Neural progenitor cell (in vitro differentiated cells): Measurements from ENCODE around the gene ASCL5. TPM values are rescaled to one million over a fixed set of nuclear protein-coding genes. Genes with fewer than 3 reads are reported as not detected.

Experiments
- DNase-seq: peaks from one replicate; pipeline ENCODE4 v3.0.0-alpha.2; 2016; ENCODE audit warnings: low spot score
- H2AFZ ChIP-seq: fragments of 200-600 bp; sonication (generic); replicated peaks from 2 replicates; pipeline ENCODE4 v1.6.1; 2016; ENCODE audit warnings: antibody characterized with exemption
- H3F3A ChIP-seq: fragments of 200-600 bp; sonication (generic); 2 replicates; pipeline ENCODE4 v1.6.1; 2016; ENCODE audit warnings: antibody characterized with exemption, low read depth
- H3K27ac ChIP-seq: fragments of 200-600 bp; sonication (generic); 2 replicates; pipeline ENCODE4 v1.5.1; 2016; ENCODE audit warnings: mild to moderate bottlenecking
- H3K27me3 ChIP-seq: fragments of 200-600 bp; sonication (generic); 2 replicates; pipeline ENCODE4 v1.6.1; 2016; ENCODE audit warnings: mild to moderate bottlenecking, moderate library complexity
- H3K36me3 ChIP-seq: fragments of 200-600 bp; sonication (generic); 2 replicates; pipeline ENCODE4 v1.5.1; 2016
- H3K4me1 ChIP-seq: fragments of 200-600 bp; sonication (generic); 2 replicates; pipeline ENCODE4 v1.6.1; 2016; ENCODE audit warnings: mixed run types
- H3K4me2 ChIP-seq: fragments of 200-600 bp; sonication (generic); 2 replicates; pipeline ENCODE4 v1.6.1; 2016
- H3K4me3 ChIP-seq: fragments of 200-600 bp; sonication (generic); 2 replicates; pipeline ENCODE4 v1.5.1; 2016
- H3K79me2 ChIP-seq: fragments of 200-600 bp; sonication (generic); 2 replicates; pipeline ENCODE4 v1.6.1; 2016; ENCODE audit warnings: low read depth
- H3K9ac ChIP-seq: fragments of 200-600 bp; sonication (generic); 2 replicates; pipeline ENCODE4 v1.6.1; 2016
- H3K9me3 ChIP-seq: fragments of 200-600 bp; sonication (generic); 2 replicates; pipeline ENCODE4 v1.5.1; 2016; ENCODE audit warnings: low read depth
- H4K20me1 ChIP-seq: fragments of 200-600 bp; sonication (generic); 2 replicates; pipeline ENCODE4 v1.6.1; 2016; ENCODE audit warnings: low read depth
- H3K27ac Mint-ChIP-seq: 3 replicates; pipeline ENCODE4 v1.8.0; 2021; ENCODE audit warnings: mixed read lengths
- H3K27me3 Mint-ChIP-seq: 2 replicates; pipeline ENCODE4 v1.8.0; 2022; ENCODE audit warnings: low read depth, mild to moderate bottlenecking, inconsistent platforms, moderate library complexity, mixed read lengths; ENCODE audit not compliant: insufficient read depth
- H3K36me3 Mint-ChIP-seq: 3 replicates; pipeline ENCODE4 v1.8.0; 2021; ENCODE audit warnings: mixed read lengths
- H3K4me1 Mint-ChIP-seq: 3 replicates; pipeline ENCODE4 v1.8.0; 2021; ENCODE audit warnings: mixed read lengths
- H3K4me3 Mint-ChIP-seq: 3 replicates; pipeline ENCODE4 v1.8.0; 2021; ENCODE audit warnings: mild to moderate bottlenecking, moderate library complexity, mixed read lengths
- H3K9me3 Mint-ChIP-seq: 3 replicates; pipeline ENCODE4 v1.8.0; 2020; ENCODE audit warnings: mixed read lengths
- CTCF ChIP-seq: fragments of 200-600 bp; sonication (generic); IDR thresholded peaks from 2 replicates; pipeline ENCODE4 v1.5.1; 2017; ENCODE audit warnings: antibody characterized with exemption, mild to moderate bottlenecking
- EZH2 ChIP-seq: fragments of 200-600 bp; sonication (generic); IDR thresholded peaks from 2 replicates; pipeline ENCODE4 v1.6.1; 2017; ENCODE audit warnings: antibody characterized with exemption, mild to moderate bottlenecking, moderate library complexity
- EZH2phosphoT487 ChIP-seq: fragments of 200-600 bp; sonication (generic); IDR thresholded peaks from 2 replicates; pipeline ENCODE4 v1.6.1; 2017; ENCODE audit warnings: antibody characterized with exemption
- total RNA-seq: library from RNA; depleted of rRNA; stranded (reverse); fragments of >200 nt; gene quantifications from 2 replicates; pipeline ENCODE4 v1.2.3, GENCODE V29; 2015; ENCODE audit warnings: low replicate concordance

ASCL5 gene
- total RNA-seq, 1 donor from 2014 or later: not detected

GRCh38 chr1:201154389-201155165 is 27.6 kb upstream of the ASCL5 start, which contains the start of gene TMEM9:
Gene TMEM9 (minus strand): TSS chr1:201154474. CDS start chr1:201153923, 551 bp downstream.
- Mint-ChIP-seq H3K4me3 (peak within 1 kb of the TSS; percentile 97), H3K9me3 (no peaks in the 10 kb centered on the region), H3K27me3 (peaks cover 4% of the 10 kb centered on the region), H3K4me1 (peaks cover 19% of the 10 kb centered on the region), H3K27ac (peak within 1 kb of the TSS; percentile 95), H3K36me3 (peaks cover 12% of the 10 kb centered on the region)
- Histone ChIP-seq H4K20me1 (peaks cover 30% of the 10 kb centered on the region), H3K27me3 (no peaks in the 10 kb centered on the region), H3K36me3 (peaks cover 3% of the 10 kb centered on the region), H3K9ac (peak within 1 kb of the TSS; percentile 57), H3K4me2 (peak within 1 kb of the TSS; percentile 94), H3K4me3 (peak within 1 kb of the TSS; percentile 81), H3K4me1 (peaks cover 9% of the 10 kb centered on the region), H3K79me2 (peaks cover 32% of the 10 kb centered on the region), H3K9me3 (no peaks in the 10 kb centered on the region), H3F3A (no peaks in the 10 kb centered on the region), H2AFZ (peak within 1 kb of the TSS; percentile 93), H3K27ac (no peak within 1 kb of the TSS)
- TF ChIP-seq EZH2: no peak
- no peak for TF ChIP-seq CTCF
- no peak for TF ChIP-seq EZH2phosphoT487
- DNase-seq: peak; percentile 98

- H3K27ac ChIP-seq: no peak overlapping the region
- peaks cover 32% of the 10 kb centered on the region for H3K79me2 ChIP-seq
- Mint-ChIP-seq H3K27ac (peak overlapping the region; percentile 53), H3K9me3 (no peaks in the 10 kb centered on the region), H3K36me3 (peaks cover 18% of the 10 kb centered on the region), H3K4me1 (peaks cover 19% of the 10 kb centered on the region), H3K4me3 (peak overlapping the region; percentile 97), H3K27me3 (peaks cover 4% of the 10 kb centered on the region)
- no peaks in the 10 kb centered on the region for H3K27me3 ChIP-seq
- peaks cover 38% of the 10 kb centered on the region for H4K20me1 ChIP-seq
- H3F3A ChIP-seq: no peaks in the 10 kb centered on the region
- TF ChIP-seq CTCF (no peak), EZH2phosphoT487 (no peak), EZH2 (no peak)
- peak overlapping the region; percentile 81 for H3K4me3 ChIP-seq
- H3K9me3 ChIP-seq: no peaks in the 10 kb centered on the region
- H2AFZ ChIP-seq: peak overlapping the region; percentile 80
- H3K36me3 ChIP-seq: peaks cover 3% of the 10 kb centered on the region
- DNase-seq: no peak
- H3K9ac ChIP-seq: peak overlapping the region; percentile 57
- peaks cover 9% of the 10 kb centered on the region for H3K4me1 ChIP-seq
- peak overlapping the region; percentile 94 for H3K4me2 ChIP-seq
These were observed 26.7 kb upstream of the ASCL5 start for GRCh38 chr1:201153474-201154388.

GRCh38 chr1:201149400-201149799 is 22.4 kb upstream of the ASCL5 start:
- Histone ChIP-seq H3K79me2 (peaks cover 32% of the 10 kb centered on the region), H3K36me3 (peaks cover 3% of the 10 kb centered on the region), H4K20me1 (peaks cover 55% of the 10 kb centered on the region), H3K27me3 (no peaks in the 10 kb centered on the region), H3K4me1 (peaks cover 9% of the 10 kb centered on the region), H3K4me3 (no peak overlapping the region), H3K27ac (no peak overlapping the region), H3K9me3 (no peaks in the 10 kb centered on the region), H3F3A (no peaks in the 10 kb centered on the region), H3K9ac (no peak overlapping the region), H2AFZ (no peak overlapping the region), H3K4me2 (no peak overlapping the region)
- H3K9me3 Mint-ChIP-seq: no peaks in the 10 kb centered on the region
- H3K4me3 Mint-ChIP-seq: no peak overlapping the region
- no peak for TF ChIP-seq EZH2
- TF ChIP-seq CTCF: peak; percentile 55
- no peak overlapping the region for H3K27ac Mint-ChIP-seq
- peaks cover 39% of the 10 kb centered on the region for H3K36me3 Mint-ChIP-seq
- H3K27me3 Mint-ChIP-seq: peaks cover 2% of the 10 kb centered on the region
- peaks cover 14% of the 10 kb centered on the region for H3K4me1 Mint-ChIP-seq
- peak; percentile 47 for DNase-seq
